NB4 (cell line): ENCODE results near the gene TFCP2L1.

Source experiments
- DNase-seq: peaks from one replicate; pipeline ENCODE4 v3.0.0; 2010; ENCODE audit warnings: low read depth
- H3K4me3 ChIP-seq: one replicate; pipeline ENCODE4 v1.5.1; 2011; ENCODE audit warnings: mild to moderate bottlenecking, low read depth, low read length, moderate library complexity
- MYC ChIP-seq: IDR thresholded peaks from 2 replicates; pipeline ENCODE4 v1.6.1; 2011; ENCODE audit warnings: low read depth, low read length
- POLR2A ChIP-seq: IDR thresholded peaks from 2 replicates; pipeline ENCODE4 v1.6.1; 2011; ENCODE audit warnings: mild to moderate bottlenecking; ENCODE audit not compliant: insufficient read length; ENCODE audit errors: extremely low read depth
- TF ChIP-seq, protein P1 (sequence below): IDR thresholded peaks from one replicate; pipeline ENCODE4 v1.5.1; 2012; ENCODE audit warnings: low read depth, low read length
- TF ChIP-seq, protein P2 (sequence below): IDR thresholded peaks from 2 replicates; pipeline ENCODE4 v1.6.1; 2011; ENCODE audit warnings: low read depth, low read length

The TFCP2L1 gene

DNA sequence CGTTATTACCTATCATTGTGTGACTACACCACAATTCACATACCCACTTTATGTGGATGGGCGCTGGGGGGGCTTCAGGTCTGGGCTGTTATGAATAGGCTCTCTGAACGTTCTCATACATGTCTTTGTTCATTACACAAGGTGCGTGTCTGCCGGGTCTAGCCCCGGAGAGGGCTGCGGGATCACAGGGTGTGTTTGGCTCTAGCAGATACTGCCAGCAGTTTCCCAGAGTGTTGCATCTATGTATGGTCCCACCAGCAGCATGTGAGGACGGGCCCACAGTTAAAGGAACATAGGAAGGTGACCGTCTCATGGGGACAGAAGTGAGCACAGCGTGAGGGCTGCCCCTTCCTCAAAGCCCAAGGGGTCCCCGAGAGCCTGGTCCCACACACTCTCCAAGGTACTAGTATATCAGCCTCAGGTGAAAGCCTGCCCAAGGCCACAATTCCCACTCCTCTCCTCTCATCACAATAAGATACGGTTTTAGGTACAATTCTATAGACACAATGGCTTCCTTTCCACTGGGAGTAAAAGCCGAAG, 48.8 kb downstream of the TFCP2L1 start:
- TF ChIP-seq POLR2A (no peak), MYC (no peak)
- TF ChIP-seq, protein P1, sequence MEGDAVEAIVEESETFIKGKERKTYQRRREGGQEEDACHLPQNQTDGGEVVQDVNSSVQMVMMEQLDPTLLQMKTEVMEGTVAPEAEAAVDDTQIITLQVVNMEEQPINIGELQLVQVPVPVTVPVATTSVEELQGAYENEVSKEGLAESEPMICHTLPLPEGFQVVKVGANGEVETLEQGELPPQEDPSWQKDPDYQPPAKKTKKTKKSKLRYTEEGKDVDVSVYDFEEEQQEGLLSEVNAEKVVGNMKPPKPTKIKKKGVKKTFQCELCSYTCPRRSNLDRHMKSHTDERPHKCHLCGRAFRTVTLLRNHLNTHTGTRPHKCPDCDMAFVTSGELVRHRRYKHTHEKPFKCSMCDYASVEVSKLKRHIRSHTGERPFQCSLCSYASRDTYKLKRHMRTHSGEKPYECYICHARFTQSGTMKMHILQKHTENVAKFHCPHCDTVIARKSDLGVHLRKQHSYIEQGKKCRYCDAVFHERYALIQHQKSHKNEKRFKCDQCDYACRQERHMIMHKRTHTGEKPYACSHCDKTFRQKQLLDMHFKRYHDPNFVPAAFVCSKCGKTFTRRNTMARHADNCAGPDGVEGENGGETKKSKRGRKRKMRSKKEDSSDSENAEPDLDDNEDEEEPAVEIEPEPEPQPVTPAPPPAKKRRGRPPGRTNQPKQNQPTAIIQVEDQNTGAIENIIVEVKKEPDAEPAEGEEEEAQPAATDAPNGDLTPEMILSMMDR, result no peak
- TF ChIP-seq, protein P2, sequence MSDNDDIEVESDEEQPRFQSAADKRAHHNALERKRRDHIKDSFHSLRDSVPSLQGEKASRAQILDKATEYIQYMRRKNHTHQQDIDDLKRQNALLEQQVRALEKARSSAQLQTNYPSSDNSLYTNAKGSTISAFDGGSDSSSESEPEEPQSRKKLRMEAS, result no peak
- H3K4me3 ChIP-seq, result no peak overlapping the region
- no peak for DNase-seq

DNA sequence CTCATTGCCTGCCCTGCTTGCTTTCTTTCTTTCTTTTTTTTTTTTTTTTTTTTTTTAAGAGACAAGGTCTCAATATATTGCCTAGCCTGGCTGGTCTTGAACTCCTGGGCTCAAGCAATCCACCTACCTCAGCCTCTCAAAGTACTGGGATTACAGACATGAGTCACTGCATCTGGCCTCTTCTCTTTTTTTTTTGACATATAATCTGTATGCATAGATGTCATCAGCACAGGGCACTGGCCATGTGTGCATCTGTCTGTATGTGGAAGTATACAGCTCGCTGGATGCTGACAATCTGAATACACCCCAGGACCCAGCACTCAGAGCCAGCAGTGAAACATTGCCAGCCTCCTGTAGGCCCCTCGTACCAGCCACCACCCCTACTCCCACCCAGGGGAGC, 49.5 kb downstream of the TFCP2L1 start:
- peak; percentile 15 for DNase-seq
- no peak overlapping the region for H3K4me3 ChIP-seq
- TF ChIP-seq, protein P1, result no peak
- TF ChIP-seq POLR2A, result no peak
- TF ChIP-seq MYC, result no peak
- TF ChIP-seq, protein P2, result no peak

GRCh38 chr2:121234791-121235190, 50.2 kb downstream of the TFCP2L1 start:
- TF ChIP-seq POLR2A, result no peak
- no peak for TF ChIP-seq MYC
- TF ChIP-seq, protein P2, result no peak
- TF ChIP-seq, protein P1, result no peak
- DNase-seq, result no peak
- no peak overlapping the region for H3K4me3 ChIP-seq

DNA sequence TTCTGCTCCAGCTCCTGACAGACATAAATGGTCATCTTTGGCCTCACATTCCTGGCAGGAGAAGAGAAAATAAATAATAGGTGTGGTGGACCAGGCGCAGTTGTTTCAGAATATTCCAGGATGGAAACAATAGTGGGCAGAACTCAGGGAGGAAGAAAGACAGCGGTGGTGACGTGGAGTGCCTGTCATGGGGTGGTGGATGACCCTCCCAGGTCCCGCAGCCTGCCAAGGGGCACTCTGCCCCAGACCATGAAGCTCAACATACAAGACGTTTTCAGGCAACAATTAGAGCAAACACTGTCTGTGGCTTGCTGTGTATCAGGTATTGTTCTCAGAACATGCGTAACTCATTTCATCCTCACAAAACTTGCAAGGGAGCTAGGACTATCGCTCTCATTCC, 50.9 kb downstream of the TFCP2L1 start:
- H3K4me3 ChIP-seq, result no peak overlapping the region
- no peak for TF ChIP-seq MYC
- TF ChIP-seq, protein P1, result no peak
- TF ChIP-seq, protein P2, result no peak
- no peak for TF ChIP-seq POLR2A
- DNase-seq, result no peak

DNA sequence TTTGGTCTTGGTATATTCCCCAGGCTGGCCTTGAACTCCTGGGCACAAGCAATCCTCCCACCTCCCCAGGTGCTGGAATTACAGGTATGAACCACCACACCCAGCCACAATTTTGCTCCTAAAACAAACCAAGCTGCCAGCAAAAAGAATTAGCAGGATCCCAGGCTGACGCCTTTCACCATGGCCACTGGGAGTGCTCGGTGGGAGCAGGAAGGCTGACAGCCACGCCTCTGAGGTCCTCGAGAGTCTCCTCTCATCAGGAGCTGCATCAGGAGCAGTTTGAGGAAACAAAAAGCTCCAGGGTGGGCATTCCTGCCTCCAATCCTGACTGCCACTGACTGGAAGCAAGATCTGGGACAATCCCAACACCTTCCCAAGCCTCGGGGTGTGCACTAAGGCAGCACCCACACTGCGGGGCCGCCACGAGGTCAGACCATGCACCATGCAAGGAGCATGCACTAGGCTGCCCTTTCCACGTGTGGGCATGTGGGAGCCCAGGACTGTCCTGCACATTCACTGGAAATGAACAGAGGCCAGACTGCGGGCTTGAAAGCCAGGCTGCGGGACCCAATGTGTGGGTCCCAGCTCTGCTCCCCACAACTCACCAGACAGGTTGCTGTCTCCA, 51.4 kb downstream of the TFCP2L1 start:
- H3K4me3 ChIP-seq, result no peak overlapping the region
- TF ChIP-seq, protein P2, result no peak
- TF ChIP-seq MYC (no peak), POLR2A (no peak)
- TF ChIP-seq, protein P1, result no peak
- no peak for DNase-seq
